Prostate gland (tissue), 2 donors: ENCODE measurements around the gene DSCAM. TPM values are rescaled to one million over a fixed set of nuclear protein-coding genes. Genes with fewer than 3 reads are reported as not detected.

Experiments
- DNase-seq: peaks from one replicate; pipeline ENCODE4 v3.0.0-alpha.2; 2019; ENCODE audit warnings: low spot score
- H3K27ac ChIP-seq, 2 donors: fragments of 200-600 bp; sonication (generic); 2 replicates each; pipeline ENCODE4 v1.5.1; 2017 to 2019
- H3K27me3 ChIP-seq: fragments of 200-600 bp; sonication (generic); replicated peaks from 2 replicates; pipeline ENCODE4 v1.5.1; 2019; ENCODE audit not compliant: insufficient read depth
- H3K36me3 ChIP-seq, 2 donors: fragments of 200-600 bp; sonication (generic); 1 replicate in 1 of 2; 2 replicates in 1 of 2; pipeline versions ENCODE4 v1.5.1 to v1.8.1; 2017 to 2019
- H3K4me1 ChIP-seq: fragments of 200-600 bp; sonication (generic); replicated peaks from 2 replicates; pipeline ENCODE4 v1.5.1; 2019
- H3K4me3 ChIP-seq, 2 donors: fragments of 200-600 bp; sonication (generic); 2 replicates each; pipeline ENCODE4 v1.5.1; 2017 to 2019
- H3K9me3 ChIP-seq: fragments of 200-600 bp; sonication (generic); 2 replicates; pipeline ENCODE4 v1.5.1; 2017
- POLR2A ChIP-seq: fragments of 450-650 bp; IDR thresholded peaks from one replicate; pipeline ENCODE4 v1.6.1; 2016; ENCODE audit warnings: antibody characterized with exemption, mild to moderate bottlenecking
- POLR2AphosphoS5 ChIP-seq: sonication (generic); formaldehyde crosslinking; IDR thresholded peaks from one replicate; pipeline ENCODE4 v1.6.1; 2017; ENCODE audit warnings: antibody characterized with exemption
- WGBS: methylation state at CpG from one replicate; pipeline ENCODE4 v1.1.5; 2018; 5-methylcytosine and 5-hydroxymethylcytosine counted together
- intact Hi-C: fragments of 100-400 bp; cut with DNase I; formaldehyde crosslinking; loops from one replicate; pipeline ENCODE4 v1.14.2; 2022
- total RNA-seq, 2 donors: library from RNA; depleted of rRNA; stranded (reverse); fragments of >200 nt; gene quantifications; one replicate each; pipeline ENCODE4 v1.1.0, GENCODE V29; 2016
- TF ChIP-seq, protein P1 (sequence below), 4 experiments: fragments of 200-600 bp in 2 of 4; fragments of 450-650 bp in 2 of 4; sonication (generic) in 2 of 4; IDR thresholded peaks; 1 replicate in 3 of 4; 2 replicates in 1 of 4; pipeline ENCODE4 v1.5.1; 2016 to 2019; ENCODE audit warnings: antibody characterized with exemption in 4 of 4, mild to moderate bottlenecking in 2 of 4, moderate library complexity in 2 of 4

The DSCAM gene
- total RNA-seq, 2 donors from 2014 or later, result under 0.01 to 1.6 TPM

DNA sequence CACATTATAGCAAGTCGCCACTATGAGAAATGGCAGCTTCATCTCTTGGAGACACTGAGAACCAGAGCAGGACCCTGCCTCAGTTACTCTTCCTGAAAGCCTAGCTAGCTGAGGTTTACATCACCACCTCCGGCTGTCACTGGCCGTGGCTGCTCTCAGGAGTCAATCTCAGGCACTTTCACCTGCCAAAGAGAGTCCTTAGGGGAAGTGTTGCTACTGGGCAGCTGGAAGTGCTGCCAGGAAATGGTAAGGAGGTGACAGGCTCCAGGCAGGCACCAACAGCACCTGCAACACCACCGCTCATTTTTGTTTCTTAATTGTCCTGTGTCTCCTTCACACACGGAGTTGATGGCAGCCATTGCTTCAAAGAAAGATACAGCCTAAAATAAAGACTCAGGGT is 92.5 kb downstream of the DSCAM start:
- no peak overlapping the region for H3K27ac ChIP-seq
- no peak overlapping the region for H3K4me3 ChIP-seq
- no peaks in the 10 kb centered on the region for H3K36me3 ChIP-seq
- WGBS, result 55% methylated on average over 5 of the region's 5 CpGs
- no peak for TF ChIP-seq POLR2A
- no peaks in the 10 kb centered on the region for H3K27me3 ChIP-seq
- intact Hi-C loops, result no loop called here
- H3K9me3 ChIP-seq, result no peaks in the 10 kb centered on the region
- no peaks in the 10 kb centered on the region for H3K4me1 ChIP-seq
- DNase-seq, result no peak

DNA sequence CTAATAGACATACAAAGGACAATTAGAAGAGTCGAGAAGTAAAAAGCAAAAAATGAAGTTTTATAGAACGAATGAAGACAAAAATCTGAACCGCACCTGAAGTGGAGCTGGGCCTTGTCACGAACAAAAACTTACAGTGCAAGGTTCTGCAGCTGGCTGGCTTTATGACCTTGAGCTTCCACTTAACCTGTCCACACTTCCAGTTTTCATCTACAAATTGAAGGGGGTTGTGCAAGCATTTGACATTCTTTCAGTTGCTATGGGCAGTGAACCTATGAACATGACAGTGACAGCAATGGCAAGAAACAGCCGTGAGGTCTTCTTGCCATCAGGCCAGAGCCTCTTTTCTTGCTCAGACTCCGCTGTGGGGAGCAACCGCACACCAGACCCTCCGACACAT is 93.2 kb downstream of the DSCAM start:
- Histone ChIP-seq H3K27ac (no peak overlapping the region), H3K4me1 (no peaks in the 10 kb centered on the region), H3K27me3 (no peaks in the 10 kb centered on the region), H3K4me3 (no peak overlapping the region), H3K36me3 (no peaks in the 10 kb centered on the region), H3K9me3 (no peaks in the 10 kb centered on the region)
- 68% methylated on average over 8 of the region's 8 CpGs for WGBS
- DNase-seq, result no peak
- intact Hi-C loops, result no loop called here
- TF ChIP-seq, protein P1, sequence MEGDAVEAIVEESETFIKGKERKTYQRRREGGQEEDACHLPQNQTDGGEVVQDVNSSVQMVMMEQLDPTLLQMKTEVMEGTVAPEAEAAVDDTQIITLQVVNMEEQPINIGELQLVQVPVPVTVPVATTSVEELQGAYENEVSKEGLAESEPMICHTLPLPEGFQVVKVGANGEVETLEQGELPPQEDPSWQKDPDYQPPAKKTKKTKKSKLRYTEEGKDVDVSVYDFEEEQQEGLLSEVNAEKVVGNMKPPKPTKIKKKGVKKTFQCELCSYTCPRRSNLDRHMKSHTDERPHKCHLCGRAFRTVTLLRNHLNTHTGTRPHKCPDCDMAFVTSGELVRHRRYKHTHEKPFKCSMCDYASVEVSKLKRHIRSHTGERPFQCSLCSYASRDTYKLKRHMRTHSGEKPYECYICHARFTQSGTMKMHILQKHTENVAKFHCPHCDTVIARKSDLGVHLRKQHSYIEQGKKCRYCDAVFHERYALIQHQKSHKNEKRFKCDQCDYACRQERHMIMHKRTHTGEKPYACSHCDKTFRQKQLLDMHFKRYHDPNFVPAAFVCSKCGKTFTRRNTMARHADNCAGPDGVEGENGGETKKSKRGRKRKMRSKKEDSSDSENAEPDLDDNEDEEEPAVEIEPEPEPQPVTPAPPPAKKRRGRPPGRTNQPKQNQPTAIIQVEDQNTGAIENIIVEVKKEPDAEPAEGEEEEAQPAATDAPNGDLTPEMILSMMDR (IDR thresholded peaks at IDR 0.05), result no peak
- no peak for TF ChIP-seq POLR2AphosphoS5
- TF ChIP-seq POLR2A, result no peak

DNA sequence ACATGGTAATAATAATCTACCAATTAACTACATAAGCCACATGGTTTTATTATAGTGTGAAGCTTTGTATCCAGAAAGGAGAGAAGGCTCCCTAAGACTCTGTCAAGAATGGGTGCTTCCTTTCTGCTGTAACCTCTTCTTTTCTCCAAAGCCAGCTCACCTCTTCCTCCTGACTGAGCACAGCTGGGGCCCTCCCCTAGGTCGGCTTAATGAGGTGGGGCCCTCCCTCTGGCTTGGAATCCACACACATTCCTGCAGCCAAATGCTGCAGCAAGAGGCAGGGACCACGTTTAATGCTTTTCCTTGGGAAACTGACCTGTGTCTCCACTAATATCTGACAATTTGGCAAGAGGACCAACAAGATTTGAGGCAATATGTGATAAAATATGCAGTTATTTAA is 94.8 kb downstream of the DSCAM start:
- H3K36me3 ChIP-seq, result no peaks in the 10 kb centered on the region
- no peaks in the 10 kb centered on the region for H3K27me3 ChIP-seq
- no peak overlapping the region for H3K4me3 ChIP-seq
- no peaks in the 10 kb centered on the region for H3K4me1 ChIP-seq
- WGBS, result 9% methylated on average over 2 of the region's 2 CpGs
- TF ChIP-seq POLR2A, result no peak
- no peak for TF ChIP-seq POLR2AphosphoS5
- TF ChIP-seq, protein P1 (IDR thresholded peaks at IDR 0.05), result no peak
- H3K9me3 ChIP-seq, result no peaks in the 10 kb centered on the region
- intact Hi-C loops, result no loop called here
- no peak for DNase-seq
- H3K27ac ChIP-seq, result no peak overlapping the region

DNA sequence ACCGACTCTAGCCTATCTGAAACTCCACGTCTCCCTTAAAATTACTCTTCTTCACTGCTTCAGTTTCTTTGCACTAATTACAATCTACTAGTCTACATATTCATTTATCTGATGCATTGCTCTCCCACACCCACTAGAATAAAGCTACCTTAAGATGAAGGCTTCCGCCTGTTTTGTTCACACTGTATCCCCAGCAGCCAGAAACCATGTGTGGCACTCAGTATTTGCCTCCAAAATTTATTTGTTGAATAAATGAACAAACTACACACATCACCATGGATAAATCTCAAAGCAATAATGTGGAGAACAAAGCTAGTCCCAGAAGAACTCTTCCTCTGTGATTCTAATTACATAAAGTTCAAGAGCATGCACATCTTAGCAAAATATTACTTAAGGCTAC is 95.7 kb downstream of the DSCAM start:
- no peaks in the 10 kb centered on the region for H3K9me3 ChIP-seq
- intact Hi-C loops, result no loop called here
- TF ChIP-seq POLR2A (no peak), POLR2AphosphoS5 (no peak)
- TF ChIP-seq, protein P1 (IDR thresholded peaks at IDR 0.05), result no peak
- no peaks in the 10 kb centered on the region for H3K4me1 ChIP-seq
- no peaks in the 10 kb centered on the region for H3K27me3 ChIP-seq
- no peak overlapping the region for H3K27ac ChIP-seq
- no peak for DNase-seq
- no peak overlapping the region for H3K4me3 ChIP-seq
- WGBS, result 86% methylated on average over 3 of the region's 3 CpGs
- no peaks in the 10 kb centered on the region for H3K36me3 ChIP-seq

DNA sequence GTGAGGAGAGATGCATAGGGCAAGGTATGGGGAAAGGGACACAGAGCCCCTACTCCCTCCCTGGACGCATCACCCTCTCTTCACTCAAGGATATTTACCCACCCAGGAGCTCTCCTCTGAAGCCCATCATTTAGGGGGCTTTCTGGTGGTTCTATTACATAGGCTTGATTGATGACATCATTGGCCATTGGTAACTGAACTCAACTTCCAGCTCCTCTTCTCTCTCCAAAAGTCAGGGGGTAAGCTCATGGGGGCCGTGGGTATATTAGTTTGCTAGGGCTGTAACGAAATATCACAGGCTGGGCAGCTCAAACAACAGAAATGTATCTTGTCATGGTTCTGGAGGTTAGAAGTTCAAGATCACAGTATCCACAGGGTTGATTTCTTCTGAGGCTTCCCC is 110.8 kb downstream of the DSCAM start:
- no peak for DNase-seq
- no peak overlapping the region for H3K27ac ChIP-seq
- H3K36me3 ChIP-seq, result no peaks in the 10 kb centered on the region
- H3K9me3 ChIP-seq, result no peaks in the 10 kb centered on the region
- no peaks in the 10 kb centered on the region for H3K27me3 ChIP-seq
- no peaks in the 10 kb centered on the region for H3K4me1 ChIP-seq
- H3K4me3 ChIP-seq, result no peak overlapping the region
- WGBS, result 91% methylated on average over 3 of the region's 3 CpGs
- intact Hi-C loops, result no loop called here
- TF ChIP-seq, protein P1 (IDR thresholded peaks at IDR 0.05), result no peak
- TF ChIP-seq POLR2A, result no peak
- no peak for TF ChIP-seq POLR2AphosphoS5
